A204.1 (cell line): ENCODE results near the gene PLCB3.
"Not testable (repeated sequence)": the region's sequence is repeated elsewhere in the genome, so short reads cannot be mapped to it uniquely, and the experiment has no call there.

ENCODE experiments used
- FAIRE-seq: peaks from 2 replicates; lab custom pipeline; 2012; peaks lifted over from hg19 to GRCh38; lab: Jason Lieb, UNC

Gene PLCB3

GRCh38 chr11:64305075-64305690 is 53.9 kb downstream of the PLCB3 start, which contains the start of gene ESRRA:
TSS of gene ESRRA (plus strand) at chr11:64305524. CDS start at chr11:64307180, 1,656 bp downstream.
- FAIRE-seq, result peak; percentile 47

DNA sequence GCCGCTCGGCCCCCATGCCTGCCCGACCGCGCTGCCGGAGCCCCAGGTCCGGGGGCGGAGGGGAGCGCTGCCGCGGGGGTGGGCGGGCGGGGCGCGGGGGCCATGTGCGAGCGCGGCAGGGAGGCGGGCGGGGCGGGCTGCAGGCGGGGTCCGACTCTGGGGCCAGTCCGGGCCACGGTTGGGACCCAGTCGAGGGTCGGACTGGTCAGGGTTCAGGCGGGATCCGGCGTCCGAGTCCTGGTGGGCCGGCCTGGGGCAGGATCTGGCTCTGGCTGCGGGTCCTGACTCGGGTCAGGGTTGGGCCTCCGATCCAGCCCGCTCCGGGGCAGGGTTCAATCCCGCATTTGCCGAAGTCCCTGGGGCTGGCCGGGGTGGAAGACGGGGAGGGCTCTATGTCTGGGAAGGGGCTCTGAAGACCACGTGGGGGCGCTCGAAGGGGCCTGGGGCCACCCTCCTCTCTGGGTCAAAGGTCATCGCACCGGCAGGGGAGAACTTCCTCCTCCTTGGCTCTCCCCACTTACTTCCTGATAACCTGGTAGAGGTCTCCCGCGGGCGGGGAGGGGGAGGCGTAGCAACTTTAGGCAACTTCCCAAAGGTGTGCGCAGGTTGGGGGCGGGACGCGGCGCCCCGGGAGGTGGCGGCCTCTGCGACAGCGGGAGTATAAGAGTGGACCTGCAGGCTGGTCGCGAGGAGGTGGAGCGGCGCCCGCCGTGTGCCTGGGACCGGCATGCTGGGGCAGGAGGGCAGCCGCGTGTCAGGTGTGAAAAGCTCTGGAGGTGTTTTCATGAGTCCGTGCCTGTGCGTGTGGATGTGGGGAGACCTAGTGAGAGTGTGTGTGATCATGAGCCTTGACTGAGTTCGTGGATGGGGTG is 54.6 kb downstream of the PLCB3 start:
- no peak for FAIRE-seq

DNA sequence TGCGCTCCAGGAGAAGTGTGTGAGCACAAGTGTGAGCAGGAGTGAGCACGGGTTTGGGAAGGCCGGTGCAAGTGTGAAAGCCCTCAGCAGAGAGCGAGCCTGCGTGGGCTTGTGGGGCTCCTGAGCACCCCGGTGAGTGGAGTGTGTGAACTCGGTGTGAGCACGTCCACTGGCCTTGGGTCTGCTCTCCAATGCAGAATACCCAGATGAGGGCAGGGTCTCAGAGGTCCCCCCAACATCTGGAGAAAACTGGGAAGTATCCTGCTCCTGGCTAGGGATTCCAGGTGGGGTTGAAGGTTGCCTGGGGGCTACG is 55.2 kb downstream of the PLCB3 start:
- no peak for FAIRE-seq

DNA sequence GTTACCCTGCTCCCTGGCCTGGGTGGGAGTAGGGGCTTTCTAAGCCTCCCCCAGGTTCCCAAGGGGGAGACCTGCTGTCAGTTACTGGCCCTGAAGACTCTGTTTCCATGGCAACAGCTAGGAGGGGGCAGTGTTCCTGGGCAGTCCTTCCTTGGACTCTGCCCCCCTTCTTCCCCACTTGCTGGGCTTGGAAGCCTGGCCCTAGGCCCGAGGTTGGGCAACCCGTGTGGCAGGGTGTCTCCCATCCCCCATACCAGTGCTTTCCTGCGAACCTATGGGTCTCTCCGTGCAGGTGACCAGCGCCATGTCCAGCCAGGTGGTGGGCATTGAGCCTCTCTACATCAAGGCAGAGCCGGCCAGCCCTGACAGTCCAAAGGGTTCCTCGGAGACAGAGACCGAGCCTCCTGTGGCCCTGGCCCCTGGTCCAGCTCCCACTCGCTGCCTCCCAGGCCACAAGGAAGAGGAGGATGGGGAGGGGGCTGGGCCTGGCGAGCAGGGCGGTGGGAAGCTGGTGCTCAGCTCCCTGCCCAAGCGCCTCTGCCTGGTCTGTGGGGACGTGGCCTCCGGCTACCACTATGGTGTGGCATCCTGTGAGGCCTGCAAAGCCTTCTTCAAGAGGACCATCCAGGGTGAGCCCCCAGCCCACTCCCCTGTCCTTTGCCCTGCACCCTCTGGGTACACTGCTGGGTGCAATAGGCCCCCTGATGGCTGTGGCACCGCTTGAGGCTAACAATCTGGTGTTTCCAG is 55.7 kb downstream of the PLCB3 start:
- no peak for FAIRE-seq

- not testable (repeated sequence) for FAIRE-seq
Observed at GRCh38 chr11:64307795-64308194, 56.5 kb downstream of the PLCB3 start.

DNA sequence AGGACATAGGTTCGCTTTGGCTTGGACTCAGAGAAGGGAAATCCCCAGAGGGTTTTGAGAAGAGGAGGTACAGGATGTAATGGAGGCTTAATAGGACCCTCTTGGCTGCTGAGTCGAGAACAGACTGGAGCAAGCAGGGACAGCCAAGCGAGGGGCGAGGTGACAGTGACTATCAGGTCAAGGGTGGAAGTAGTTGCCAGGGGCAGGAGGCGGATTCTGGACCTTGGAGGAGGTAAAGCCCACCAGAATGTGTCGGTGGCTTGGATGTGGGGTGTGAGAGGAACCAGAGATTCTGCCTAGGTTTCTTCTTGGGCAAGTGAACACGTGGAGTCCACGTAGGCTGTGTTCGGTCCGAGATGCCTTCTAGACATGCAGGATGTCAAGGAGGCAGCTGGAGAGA is 61.6 kb downstream of the PLCB3 start:
- FAIRE-seq, result no peak

GRCh38 chr11:64313491-64314145 is 62.3 kb downstream of the PLCB3 start:
- FAIRE-seq, result no peak

- no peak for FAIRE-seq
Observed at GRCh38 chr11:64314146-64314804, 62.9 kb downstream of the PLCB3 start.

GRCh38 chr11:64314805-64315561 is 63.7 kb downstream of the PLCB3 start:
- FAIRE-seq, result no peak

- not testable (repeated sequence) for FAIRE-seq
Observed at GRCh38 chr11:64315667-64316526, 64.6 kb downstream of the PLCB3 start.

DNA sequence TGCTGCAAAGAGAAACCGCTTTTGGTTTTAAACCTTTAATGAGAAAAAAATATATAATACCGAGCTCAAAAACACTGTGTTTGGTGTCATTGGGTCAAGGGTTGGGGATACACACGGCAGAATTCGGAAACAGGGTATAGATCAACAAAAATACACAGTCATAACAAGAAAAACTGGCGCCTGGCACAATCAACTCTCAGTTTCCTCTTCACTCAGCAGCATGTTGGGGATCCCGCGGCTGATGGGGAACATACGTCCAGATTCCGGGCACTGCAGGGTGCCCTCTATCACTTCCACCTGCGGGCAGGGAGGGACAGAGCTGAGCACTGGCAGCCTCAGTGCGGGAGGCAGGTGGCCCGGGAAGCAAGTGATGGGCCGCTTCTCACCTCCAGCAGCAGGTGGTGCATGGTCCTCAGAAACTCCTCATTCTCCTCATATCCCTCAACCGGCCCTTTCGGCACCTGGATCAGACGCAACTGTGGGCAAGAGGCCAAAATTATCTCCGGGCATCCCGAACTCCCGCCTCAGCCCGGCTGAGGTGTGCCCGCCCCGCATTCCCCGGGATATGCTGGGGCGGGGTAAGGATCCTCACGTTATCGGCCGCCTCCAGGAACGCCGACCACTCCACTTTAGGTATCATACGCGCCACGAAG is 65.5 kb downstream of the PLCB3 start:
- FAIRE-seq, result no peak

DNA sequence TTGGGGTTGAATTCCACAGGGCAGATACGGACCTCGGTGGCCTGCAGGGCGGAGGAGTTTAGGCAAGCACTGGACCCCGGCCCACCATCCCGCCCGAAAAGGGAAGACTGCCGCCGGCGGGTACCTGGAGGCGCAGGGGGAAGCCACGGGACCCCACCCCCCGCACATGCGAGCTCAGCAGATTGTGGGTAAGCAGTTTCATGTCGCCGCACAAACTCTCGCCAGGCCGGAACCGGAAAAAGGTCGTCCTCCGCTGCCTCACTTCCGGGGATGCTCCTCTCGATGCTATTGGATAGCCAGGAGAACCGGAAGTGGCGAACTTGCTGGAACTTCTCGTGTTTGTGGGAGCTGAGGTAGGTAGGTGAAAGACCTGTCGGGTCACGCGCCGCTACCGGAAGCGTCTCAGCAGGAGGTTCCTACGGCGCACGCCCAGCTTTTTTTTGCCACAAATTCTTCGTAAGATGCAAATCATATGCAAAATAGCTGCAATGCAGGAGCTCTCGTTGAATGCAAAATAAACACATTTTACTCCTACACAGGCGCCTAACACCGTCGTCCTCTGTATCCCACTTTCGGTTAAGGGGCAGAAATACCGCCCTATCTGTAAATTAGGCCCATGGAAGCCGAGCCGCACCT is 66.1 kb downstream of the PLCB3 start, which contains the start of gene TRMT112:
TRMT112 (minus strand) TSS at position 235 of the 636 bp plus-strand sequence; CDS start at position 202, 33 bp downstream.
- FAIRE-seq, result peak; percentile 97

DNA sequence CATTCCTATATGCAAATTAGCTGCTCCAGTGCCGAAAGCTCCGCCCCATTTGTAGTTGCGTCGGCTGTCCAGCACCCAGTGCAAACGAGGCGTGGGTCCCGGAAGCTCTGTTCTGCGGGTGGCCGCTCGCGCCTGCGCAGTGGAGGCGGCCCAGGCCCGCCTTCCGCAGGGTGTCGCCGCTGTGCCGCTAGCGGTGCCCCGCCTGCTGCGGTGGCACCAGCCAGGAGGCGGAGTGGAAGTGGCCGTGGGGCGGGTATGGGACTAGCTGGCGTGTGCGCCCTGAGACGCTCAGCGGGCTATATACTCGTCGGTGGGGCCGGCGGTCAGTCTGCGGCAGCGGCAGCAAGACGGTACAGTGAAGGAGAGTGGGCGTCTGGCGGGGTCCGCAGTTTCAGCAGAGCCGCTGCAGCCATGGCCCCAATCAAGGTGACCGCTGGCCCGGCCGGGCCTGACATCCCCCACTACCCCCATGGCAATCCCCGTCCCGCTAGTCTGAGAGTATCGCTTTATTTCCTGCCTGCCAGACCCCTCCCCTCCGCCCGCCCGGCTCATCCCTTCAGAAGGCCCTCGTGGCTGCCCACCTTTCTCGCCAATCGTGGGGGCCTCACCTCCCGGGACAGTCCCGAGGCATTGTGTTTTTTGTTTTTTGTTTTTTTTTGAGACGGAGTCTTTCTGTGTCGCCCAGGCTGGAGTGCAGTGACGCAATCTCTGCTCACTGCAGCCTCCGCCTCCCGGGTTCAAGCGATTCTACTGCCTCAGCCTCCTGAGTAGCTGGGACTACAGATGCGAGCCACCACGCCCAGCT is 66.8 kb downstream of the PLCB3 start, which contains the start of gene PRDX5:
PRDX5 (plus strand) TSS at position 161 of the 805 bp plus-strand sequence; CDS start at position 256, 95 bp downstream.
- peak; percentile 48 for FAIRE-seq
